T-helper 2 cell treated with Interferon-gamma antibody and Interleukin-4, amounts not matched to agents 100 ng/mL and 5 ng/mL, for 36 hours (primary cell): ENCODE data around the gene CNOT4. TPM values are rescaled to one million over a fixed set of nuclear protein-coding genes. Genes with fewer than 3 reads are reported as not detected.
"Not testable (repeated sequence)": the region's sequence is repeated elsewhere in the genome, so short reads cannot be mapped to it uniquely, and the experiment has no call there.

Experiments used
- intact Hi-C: fragments of 100-400 bp; cut with micrococcal nuclease; formaldehyde crosslinking; loops from one replicate; pipeline ENCODE4 v1.15.1; 2023
- total RNA-seq: library from RNA; stranded (reverse); gene quantifications from 2 replicates; pipeline ENCODE4 v1.2.3, GENCODE V29; 2022

The CNOT4 gene
- total RNA-seq, 1 donor from 2014 or later = 22.1 TPM

DNA sequence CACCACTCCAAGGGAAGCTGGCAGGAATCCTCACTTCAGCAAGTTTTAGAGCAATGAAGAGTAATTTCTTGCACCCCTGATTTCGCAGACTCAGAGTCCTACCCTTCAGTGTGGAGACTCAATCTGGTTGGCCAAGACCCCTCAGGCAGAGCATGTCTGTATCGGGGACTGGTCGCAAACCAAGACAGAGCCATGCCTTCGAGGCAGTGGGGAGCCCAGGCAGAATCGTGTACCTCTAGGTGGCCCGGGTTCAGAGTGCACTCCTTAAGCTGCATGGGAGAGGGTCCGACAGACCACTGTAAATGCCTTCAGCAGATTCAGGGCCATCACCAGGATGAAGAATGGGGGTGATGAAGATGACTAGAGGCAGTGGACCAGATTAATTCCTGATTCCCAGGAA, 181.4 kb downstream of the CNOT4 start:
- intact Hi-C loops = no loop called here

DNA sequence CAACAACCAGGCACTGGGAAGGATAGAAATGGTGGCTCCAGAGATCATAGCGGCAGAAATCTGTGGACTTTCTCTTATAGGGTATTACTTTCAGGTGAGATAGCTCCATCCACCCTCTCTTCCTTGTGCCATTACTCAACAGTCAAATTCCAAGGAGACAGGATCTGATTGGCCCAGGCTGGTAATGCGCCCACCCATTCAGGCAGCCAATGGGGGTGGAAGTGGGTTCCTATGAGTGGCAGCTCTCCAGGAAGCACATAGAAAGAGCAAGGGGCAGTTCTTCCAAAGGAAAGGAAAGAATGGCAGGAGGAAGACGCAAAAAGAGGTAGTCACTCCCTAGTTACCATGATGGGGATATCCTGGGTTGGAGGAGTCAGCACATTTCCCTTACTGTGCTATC, 181.8 kb downstream of the CNOT4 start:
- intact Hi-C loops = no loop called here

DNA sequence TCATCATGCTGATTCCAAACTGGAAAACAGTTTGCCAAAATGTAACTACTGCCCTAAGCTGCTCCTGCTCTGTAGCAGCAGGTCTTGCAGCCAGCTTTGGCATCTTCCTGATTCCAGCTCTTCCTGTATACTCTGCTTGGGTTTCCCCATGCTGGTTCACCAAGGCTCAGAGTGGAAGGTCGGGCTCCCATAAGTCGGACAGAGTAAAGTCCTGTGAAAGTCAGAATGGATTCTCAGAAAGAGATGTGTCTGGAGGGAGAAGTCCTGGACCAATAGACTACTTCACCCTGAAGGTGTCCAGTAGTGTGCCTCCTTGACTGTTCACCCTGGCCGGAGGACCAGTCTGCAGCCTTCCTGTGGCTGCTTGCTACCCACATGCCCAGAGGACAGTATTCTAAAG, 182.4 kb downstream of the CNOT4 start:
- intact Hi-C loops = no loop called here

DNA sequence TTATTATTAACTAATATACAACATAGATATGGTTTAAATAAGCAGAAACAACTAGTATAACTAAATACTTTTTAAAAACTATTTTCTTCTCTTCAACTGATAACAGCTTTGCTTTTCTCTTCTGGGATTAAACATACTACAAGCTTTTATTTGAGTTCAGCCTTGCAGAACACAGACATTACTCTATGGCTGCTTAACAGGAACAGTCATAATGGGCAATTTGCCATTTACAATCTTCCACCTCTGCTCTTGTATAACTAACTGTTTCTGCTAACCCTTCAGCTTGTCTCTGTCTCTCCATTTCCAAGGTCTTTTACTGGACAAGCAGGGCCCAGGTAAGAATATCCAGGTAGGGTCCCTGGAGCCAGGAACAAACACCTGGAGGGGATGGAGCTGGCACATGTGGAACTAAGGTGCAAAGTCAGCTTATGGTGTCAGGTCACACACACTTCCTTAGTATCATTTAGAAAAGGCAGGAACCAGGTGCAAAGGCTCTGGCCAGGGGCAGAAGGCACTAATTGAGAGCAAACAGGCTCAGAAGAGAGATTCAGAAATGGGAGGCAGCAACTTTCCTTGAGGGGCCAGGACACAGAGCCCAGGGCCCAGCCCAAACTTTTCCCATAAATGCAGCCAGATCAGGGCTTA, 183.1 kb downstream of the CNOT4 start:
- intact Hi-C loops = no loop called here

DNA sequence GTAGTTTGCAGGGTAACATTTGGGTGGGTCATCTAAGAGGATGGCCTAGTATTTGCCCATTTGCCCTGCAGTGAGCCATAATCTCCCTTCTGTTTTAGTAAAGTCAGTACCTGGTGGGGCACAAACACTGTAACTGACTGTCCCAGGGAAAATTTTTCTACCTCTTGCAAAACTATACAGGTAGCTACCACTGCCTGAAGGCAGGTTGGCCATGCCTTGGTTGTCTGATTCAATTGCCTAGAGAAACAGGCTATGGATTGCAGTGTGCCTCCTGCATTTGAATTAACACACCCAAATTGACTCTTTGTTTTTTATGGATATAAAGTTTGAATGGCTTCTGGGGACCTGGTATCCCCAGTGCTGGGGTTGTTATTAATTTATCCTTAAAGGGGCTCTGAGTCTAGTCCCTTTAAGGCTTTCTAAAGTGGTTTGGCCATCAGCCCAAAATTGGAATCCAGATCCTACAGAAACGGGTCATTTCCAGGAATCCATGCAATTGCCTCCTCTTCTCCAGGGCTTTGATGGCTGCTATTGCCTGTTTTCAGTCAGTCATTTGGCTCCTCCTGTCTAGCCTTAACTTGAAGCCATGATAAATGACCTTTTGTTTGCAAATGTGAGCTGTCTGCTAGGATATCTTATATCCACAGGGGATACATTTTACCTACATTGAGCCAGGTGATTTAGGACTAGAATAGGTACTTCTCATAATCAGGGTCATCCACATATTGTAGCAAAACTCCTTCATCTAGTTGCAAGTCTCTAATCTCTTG, 187.1 kb downstream of the CNOT4 start:
- intact Hi-C loops = no loop called here

DNA sequence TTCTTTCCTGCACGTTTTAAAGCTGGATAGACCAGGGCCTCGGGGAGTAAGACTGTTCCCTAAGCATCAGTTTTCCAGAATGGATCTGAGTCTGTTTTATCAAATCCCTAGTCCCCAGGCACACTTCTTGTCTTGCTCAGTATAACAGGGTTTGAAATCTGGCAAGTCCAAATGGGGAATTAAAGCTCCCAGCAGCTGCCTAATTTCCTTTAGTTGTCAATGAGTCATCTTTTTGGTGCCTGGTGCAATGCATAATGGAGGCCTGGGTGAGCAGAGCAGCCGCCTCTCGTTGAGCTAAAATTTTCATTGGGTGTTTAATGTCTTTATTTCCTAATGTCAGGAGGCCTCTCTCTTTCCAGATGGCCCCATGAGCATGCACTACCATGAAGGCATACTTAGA, 188.3 kb downstream of the CNOT4 start:
- intact Hi-C loops = no loop called here

DNA sequence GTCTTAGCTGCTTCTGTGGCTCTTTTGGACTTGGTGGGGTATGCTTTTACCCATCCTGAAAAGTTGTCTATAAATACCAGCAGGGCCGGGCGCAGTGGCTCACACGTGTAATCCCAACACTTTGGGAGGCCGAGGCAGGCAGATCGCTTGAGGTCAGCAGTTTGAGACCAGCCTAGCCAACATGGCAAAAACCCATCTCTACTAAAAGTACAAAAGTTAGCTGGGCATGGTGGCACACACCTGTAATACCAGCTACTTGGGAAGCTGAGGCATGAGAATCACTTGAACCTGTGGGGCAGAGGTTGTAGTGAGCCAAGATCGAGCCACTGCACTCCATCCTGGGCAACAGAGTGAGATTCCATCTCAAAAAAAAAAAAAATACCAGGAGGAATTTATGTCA, 188.9 kb downstream of the CNOT4 start:
- intact Hi-C loops = not testable (repeated sequence)

DNA sequence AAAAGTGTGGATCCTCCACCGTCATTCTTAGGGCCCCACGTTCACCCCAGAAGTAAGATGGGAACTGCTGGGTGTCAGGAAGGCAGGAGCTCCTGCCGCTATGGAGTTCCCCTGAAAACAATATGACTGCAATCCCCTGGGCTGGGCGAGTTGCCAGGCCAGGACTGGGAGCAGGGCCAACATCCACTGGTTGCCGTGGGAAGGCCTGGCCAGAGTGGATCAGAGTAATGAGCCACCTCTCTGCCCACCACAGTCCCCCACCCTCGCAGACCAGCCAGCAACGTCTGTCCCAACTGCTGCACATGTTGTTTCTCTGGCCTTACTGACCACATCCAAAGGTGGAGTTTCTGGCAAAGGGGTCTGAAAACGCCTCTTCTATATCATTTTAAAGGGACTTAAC, 189.6 kb downstream of the CNOT4 start:
- intact Hi-C loops = no loop called here

DNA sequence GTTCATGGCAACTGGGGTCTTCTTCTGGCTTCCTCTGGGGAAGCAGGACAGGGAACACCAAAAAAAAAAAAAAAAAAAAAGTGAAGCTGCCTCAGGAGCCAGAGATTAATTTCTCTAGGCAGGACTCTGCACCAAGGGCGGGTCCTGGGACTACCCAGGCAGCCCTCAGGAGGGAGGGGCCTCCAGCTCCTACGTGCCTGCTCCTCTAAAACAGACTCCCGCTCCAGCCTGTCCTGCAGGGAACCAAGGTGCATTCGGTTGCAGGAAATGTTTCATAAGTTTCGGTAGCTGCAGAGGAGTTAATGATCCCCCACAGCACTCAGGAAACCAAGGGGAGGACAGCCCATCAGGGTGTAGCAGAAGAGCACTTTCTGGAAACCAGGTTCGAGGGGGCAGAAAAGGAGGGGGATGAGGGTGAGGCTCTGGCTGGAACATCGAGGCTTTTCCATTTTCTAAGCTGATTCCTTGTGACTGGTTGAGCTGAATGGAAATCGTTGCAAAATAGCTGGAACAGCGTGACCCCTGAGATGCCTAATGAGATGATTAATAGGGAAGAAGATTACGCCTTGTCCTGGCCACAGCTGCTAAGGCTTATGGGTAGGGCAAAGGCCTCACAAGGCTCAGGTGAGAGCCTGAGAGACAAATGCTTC, 192.1 kb downstream of the CNOT4 start:
- intact Hi-C loops = no loop called here

DNA sequence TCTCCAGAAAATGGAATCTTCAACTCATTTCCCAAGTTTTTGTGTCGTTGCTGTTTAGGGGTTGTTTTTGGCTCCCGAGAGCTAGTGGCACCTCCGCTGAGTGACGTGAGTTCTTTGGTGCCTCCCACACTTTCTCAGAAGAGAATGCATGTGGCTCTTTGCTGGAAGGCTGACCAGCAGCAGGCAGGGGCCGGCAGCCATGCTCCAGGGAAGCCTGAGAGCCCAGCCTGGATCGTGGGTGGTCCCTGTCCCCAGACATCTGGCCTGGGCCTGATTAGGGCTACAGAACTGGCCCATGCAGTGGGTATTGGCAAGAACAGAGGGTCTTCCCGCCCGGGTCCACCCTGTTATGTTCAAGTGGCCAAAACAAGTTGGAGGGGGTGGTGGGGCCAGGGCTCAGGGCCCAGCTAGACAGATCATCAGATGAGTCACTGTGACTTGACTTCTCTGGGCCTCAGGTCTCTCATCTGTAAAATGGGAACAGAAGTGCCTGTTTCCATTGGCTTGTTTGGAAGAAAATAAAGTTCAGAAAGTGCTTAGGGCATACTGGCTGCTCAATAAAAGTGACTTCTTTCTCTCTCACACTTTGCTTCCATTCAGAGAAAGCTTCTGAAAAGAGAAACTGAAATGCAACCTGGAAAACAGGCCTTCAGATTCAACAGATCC, 193.1 kb downstream of the CNOT4 start:
- intact Hi-C loops = no loop called here

DNA sequence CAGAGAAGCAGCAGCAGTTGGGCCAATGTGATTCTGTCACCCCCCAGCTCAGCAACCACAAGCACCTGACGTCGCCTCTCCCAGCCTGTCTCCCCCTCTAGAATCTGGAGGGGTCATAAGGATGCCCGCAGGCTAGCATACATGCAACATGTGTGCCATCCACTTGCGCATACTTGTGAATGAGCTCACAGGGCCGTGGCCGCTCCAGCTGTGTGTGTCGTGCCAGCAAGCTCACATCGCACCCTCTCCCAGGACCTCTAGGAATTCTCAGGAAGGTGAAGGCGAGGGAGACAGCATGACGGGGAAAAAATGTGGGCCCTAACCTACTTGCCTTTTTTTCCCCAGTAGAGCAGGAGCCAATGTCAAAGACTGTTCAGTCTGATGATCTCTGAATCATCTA, 195.9 kb downstream of the CNOT4 start:
- intact Hi-C loops = no loop called here

Other genes starting within 250 kb of the CNOT4 start
- gene NUP205, start 47.8 kb upstream of the CNOT4 start, total RNA-seq = 101 and 103 TPM in 2 replicates
- gene STMP1, start 152.4 kb upstream of the CNOT4 start, total RNA-seq = 22.8 and 23.9 TPM in 2 replicates
- gene SLC13A4, start 218.1 kb upstream of the CNOT4 start, total RNA-seq = not detected in 2 replicates
- not detected in 2 replicates for gene FAM180A, start 238.7 kb upstream of the CNOT4 start, total RNA-seq